Activated T-helper 1 cell treated with anti-CD3 and anti-CD28 coated beads, Interleukin-12 subunit alpha, Interleukin-12 subunit beta, Interleukin-2, Interleukin-4 antibody, amounts not matched to agents 30 ng/mL and 10 ng/mL and 1 ng/mL, durations not matched to agents 14 hours and 24 hours and 36 hours (primary cell): ENCODE data around the gene NFKB1. TPM values are rescaled to one million over a fixed set of nuclear protein-coding genes. Genes with fewer than 3 reads are reported as not detected.

Source experiments
- DNase-seq: peaks from one replicate; pipeline ENCODE4 v3.0.0; 2021; ENCODE audit warnings: low spot score
- H3K27ac Mint-ChIP-seq: one replicate; pipeline ENCODE4 v1.8.0; 2021; ENCODE audit warnings: mild to moderate bottlenecking, mixed read lengths
- H3K27me3 Mint-ChIP-seq: one replicate; pipeline ENCODE4 v1.8.0; 2022; ENCODE audit warnings: mild to moderate bottlenecking, moderate library complexity, mixed read lengths; ENCODE audit not compliant: insufficient read depth
- H3K36me3 Mint-ChIP-seq: one replicate; pipeline ENCODE4 v1.8.0; 2021; ENCODE audit warnings: low read depth, mixed read lengths
- H3K4me1 Mint-ChIP-seq: one replicate; pipeline ENCODE4 v1.8.0; 2021; ENCODE audit warnings: low read depth, mixed read lengths
- H3K4me3 Mint-ChIP-seq: one replicate; pipeline ENCODE4 v1.8.0; 2021; ENCODE audit warnings: mild to moderate bottlenecking, moderate library complexity, mixed read lengths
- H3K9me3 Mint-ChIP-seq: one replicate; pipeline ENCODE4 v1.8.0; 2021; ENCODE audit warnings: mixed read lengths
- intact Hi-C: fragments of 100-400 bp; cut with micrococcal nuclease; formaldehyde crosslinking; loops from one replicate; pipeline ENCODE4 v1.15.1; 2024
- total RNA-seq: library from RNA; stranded (reverse); gene quantifications from 2 replicates; pipeline ENCODE4 v1.2.3, GENCODE V29; 2022

NFKB1 gene
- 139 and 145 TPM in 2 replicates for total RNA-seq

GRCh38 chr4:102500696-102501446 is at the start of gene NFKB1:
TSS of gene NFKB1 (plus strand) at chr4:102501359. CDS start at chr4:102525519, 24,160 bp downstream.
- Mint-ChIP-seq H3K4me3 (peak within 1 kb of the TSS; percentile 94), H3K27ac (peak within 1 kb of the TSS; percentile 91), H3K36me3 (peaks cover 21% of the 10 kb centered on the region), H3K4me1 (peaks cover 33% of the 10 kb centered on the region), H3K27me3 (peaks cover 5% of the 10 kb centered on the region), H3K9me3 (no peaks in the 10 kb centered on the region)
- intact Hi-C loops: loop anchor here (1.0 to 5.0 kb wide), 11 partner anchors 26 to 1479 kb away; partner anchors contain the start of genes CENPE, SLC39A8 and SLC9B1
- peak; percentile 83 for DNase-seq

GRCh38 chr4:102452854-102453253 is 48.3 kb upstream of the NFKB1 start:
- no peak for DNase-seq
- intact Hi-C loops: loop anchor here (5.0 kb wide), 1 partner anchor 374 kb away; the partner anchor contains the start of gene UBE2D3

GRCh38 chr4:102453827-102454226 is 47.3 kb upstream of the NFKB1 start:
- intact Hi-C loops: loop anchor here (5.0 kb wide), 1 partner anchor 373 kb away; the partner anchor contains the start of gene UBE2D3
- Mint-ChIP-seq H3K27ac (no peak overlapping the region), H3K27me3 (peaks cover 6% of the 10 kb centered on the region), H3K4me1 (peaks cover 20% of the 10 kb centered on the region), H3K4me3 (no peak overlapping the region), H3K36me3 (no peaks in the 10 kb centered on the region), H3K9me3 (peaks cover 9% of the 10 kb centered on the region)
- DNase-seq: no peak

More at GRCh38 chr4:102452854-102453253, 48.3 kb upstream of the NFKB1 start:
- no peaks in the 10 kb centered on the region for H3K36me3 Mint-ChIP-seq
- H3K27ac Mint-ChIP-seq: no peak overlapping the region
- H3K9me3 Mint-ChIP-seq: no peaks in the 10 kb centered on the region
- no peak overlapping the region for H3K4me3 Mint-ChIP-seq
- peaks cover 25% of the 10 kb centered on the region for H3K4me1 Mint-ChIP-seq
- no peaks in the 10 kb centered on the region for H3K27me3 Mint-ChIP-seq

- no peaks in the 10 kb centered on the region for H3K36me3 Mint-ChIP-seq
- H3K27ac Mint-ChIP-seq: no peak overlapping the region
- intact Hi-C loops: loop anchor here (5.0 kb wide), 1 partner anchor 373 kb away; the partner anchor contains the start of gene UBE2D3
- H3K4me3 Mint-ChIP-seq: no peak overlapping the region
- H3K9me3 Mint-ChIP-seq: peaks cover 9% of the 10 kb centered on the region
- DNase-seq: no peak
- H3K4me1 Mint-ChIP-seq: peaks cover 20% of the 10 kb centered on the region
- H3K27me3 Mint-ChIP-seq: peaks cover 6% of the 10 kb centered on the region
Measured at GRCh38 chr4:102454268-102454667, 46.9 kb upstream of the NFKB1 start.

- H3K27ac Mint-ChIP-seq: no peak overlapping the region
- H3K4me1 Mint-ChIP-seq: peaks cover 13% of the 10 kb centered on the region
- intact Hi-C loops: loop anchor here (5.0 kb wide), 1 partner anchor 372 kb away; the partner anchor contains the start of gene UBE2D3
- no peak for DNase-seq
- H3K27me3 Mint-ChIP-seq: peaks cover 8% of the 10 kb centered on the region
- H3K4me3 Mint-ChIP-seq: no peak overlapping the region
- peaks cover 15% of the 10 kb centered on the region for H3K9me3 Mint-ChIP-seq
- peaks cover 2% of the 10 kb centered on the region for H3K36me3 Mint-ChIP-seq
Measured at GRCh38 chr4:102454981-102455685, 46.0 kb upstream of the NFKB1 start.

GRCh38 chr4:102455750-102456149 is 45.4 kb upstream of the NFKB1 start:
- intact Hi-C loops: no loop called here
- Mint-ChIP-seq H3K36me3 (peaks cover 2% of the 10 kb centered on the region), H3K4me1 (peaks cover 9% of the 10 kb centered on the region), H3K4me3 (no peak overlapping the region), H3K27ac (no peak overlapping the region), H3K9me3 (peaks cover 21% of the 10 kb centered on the region), H3K27me3 (peaks cover 8% of the 10 kb centered on the region)
- no peak for DNase-seq

GRCh38 chr4:102466298-102466697 is 34.9 kb upstream of the NFKB1 start:
- Mint-ChIP-seq H3K27me3 (peaks cover 4% of the 10 kb centered on the region), H3K4me1 (peaks cover 20% of the 10 kb centered on the region), H3K27ac (no peak overlapping the region), H3K36me3 (peaks cover 6% of the 10 kb centered on the region), H3K9me3 (peaks cover 10% of the 10 kb centered on the region), H3K4me3 (no peak overlapping the region)
- no peak for DNase-seq
- intact Hi-C loops: loop anchor here (2.0 kb wide), 1 partner anchor 33 kb away; no protein-coding TSS in a partner anchor

GRCh38 chr4:102469806-102470205 is 31.4 kb upstream of the NFKB1 start:
- intact Hi-C loops: no loop called here
- Mint-ChIP-seq H3K36me3 (peaks cover 4% of the 10 kb centered on the region), H3K4me1 (peaks cover 24% of the 10 kb centered on the region), H3K4me3 (no peak overlapping the region), H3K27ac (no peak overlapping the region), H3K27me3 (peaks cover 4% of the 10 kb centered on the region), H3K9me3 (no peaks in the 10 kb centered on the region)
- no peak for DNase-seq

GRCh38 chr4:102472441-102473013 is 28.6 kb upstream of the NFKB1 start:
- H3K27ac Mint-ChIP-seq: no peak overlapping the region
- H3K4me3 Mint-ChIP-seq: no peak overlapping the region
- peaks cover 12% of the 10 kb centered on the region for H3K4me1 Mint-ChIP-seq
- peaks cover 5% of the 10 kb centered on the region for H3K36me3 Mint-ChIP-seq
- DNase-seq: no peak
- H3K27me3 Mint-ChIP-seq: peaks cover 4% of the 10 kb centered on the region
- intact Hi-C loops: no loop called here
- H3K9me3 Mint-ChIP-seq: peaks cover 13% of the 10 kb centered on the region

- Mint-ChIP-seq H3K27me3 (peaks cover 4% of the 10 kb centered on the region), H3K36me3 (peaks cover 5% of the 10 kb centered on the region), H3K4me1 (peaks cover 12% of the 10 kb centered on the region), H3K9me3 (peaks cover 14% of the 10 kb centered on the region), H3K27ac (no peak overlapping the region), H3K4me3 (no peak overlapping the region)
- intact Hi-C loops: no loop called here
- no peak for DNase-seq
Measured at GRCh38 chr4:102473476-102473875, 27.7 kb upstream of the NFKB1 start.

GRCh38 chr4:102474736-102475504 is 26.2 kb upstream of the NFKB1 start:
- Mint-ChIP-seq H3K27ac (no peak overlapping the region), H3K4me3 (no peak overlapping the region), H3K27me3 (peaks cover 7% of the 10 kb centered on the region), H3K9me3 (peaks cover 25% of the 10 kb centered on the region), H3K36me3 (peaks cover 3% of the 10 kb centered on the region), H3K4me1 (peaks cover 7% of the 10 kb centered on the region)
- no peak for DNase-seq
- intact Hi-C loops: no loop called here

- peaks cover 36% of the 10 kb centered on the region for H3K9me3 Mint-ChIP-seq
- no peak for DNase-seq
- no peak overlapping the region for H3K4me3 Mint-ChIP-seq
- intact Hi-C loops: no loop called here
- peaks cover 3% of the 10 kb centered on the region for H3K36me3 Mint-ChIP-seq
- H3K27me3 Mint-ChIP-seq: peaks cover 8% of the 10 kb centered on the region
- H3K27ac Mint-ChIP-seq: no peak overlapping the region
- H3K4me1 Mint-ChIP-seq: peaks cover 7% of the 10 kb centered on the region
Measured at GRCh38 chr4:102477657-102478056, 23.5 kb upstream of the NFKB1 start.
